ENCODE results near the gene SCN1A.

SCN1A gene

DNA sequence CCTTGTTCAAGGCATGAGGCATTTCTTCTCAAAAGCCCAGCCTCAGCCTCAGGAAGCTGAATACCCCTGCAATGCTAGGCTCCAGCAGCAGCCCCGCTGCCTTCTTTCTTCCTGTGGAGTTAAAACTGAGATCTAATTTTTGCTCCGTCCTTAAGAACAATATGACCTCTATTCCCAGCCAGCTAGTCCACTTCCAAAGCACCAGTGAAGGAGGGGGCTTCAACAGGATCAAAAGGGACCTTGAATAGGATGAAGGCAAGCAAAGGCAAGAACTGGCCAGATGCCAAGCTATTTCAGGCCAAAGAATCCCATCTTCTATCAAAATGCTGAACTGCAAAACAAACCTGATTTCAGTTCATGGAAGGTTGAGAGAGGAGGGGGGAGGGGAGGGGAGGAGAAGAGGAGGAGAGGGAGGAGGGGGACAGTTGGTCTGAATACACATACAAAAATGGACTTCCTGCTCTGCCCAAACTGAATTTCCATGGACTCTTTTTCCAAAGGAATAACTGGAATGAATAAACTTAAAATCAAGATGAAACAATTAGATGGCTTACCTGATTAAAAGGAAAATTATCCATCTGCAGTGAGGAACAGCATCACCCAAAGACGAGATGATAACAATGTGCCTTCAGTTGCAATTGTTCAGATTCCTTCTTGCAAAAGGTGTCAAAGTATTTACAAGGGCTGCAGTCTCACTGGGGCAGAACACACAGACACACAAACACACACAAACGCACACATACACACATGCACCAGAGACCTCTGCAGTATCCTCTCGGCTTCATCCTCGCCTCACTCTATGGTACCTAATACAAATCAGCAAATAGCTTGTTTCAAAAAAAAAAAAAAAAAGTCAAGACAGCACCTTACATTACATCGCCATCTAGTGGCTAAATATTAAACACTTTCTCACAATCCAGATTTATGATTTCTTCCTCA lies at the start of gene SCN1A:
TSS of gene SCN1A (minus strand) at position 804 of the 939 bp plus-strand sequence. CDS start 54,399 bp downstream, outside the sequence.
- H3K27me3 ChIP-seq (ENCODE audit: insufficient read depth, low read length), result no peaks in the 10 kb centered on the region
- no peaks in the 10 kb centered on the region for H3K36me3 ChIP-seq (ENCODE audit: insufficient read depth, low read length)
- H2AFZ ChIP-seq (ENCODE audit: low read length, unreplicated experiment), result peak within 1 kb of the TSS; percentile 28
- no peak within 1 kb of the TSS for H3K27ac ChIP-seq (ENCODE audit: low read depth, low read length)
- H3K4me1 ChIP-seq (ENCODE audit: control insufficient read depth, insufficient read depth, low read length, unreplicated experiment), result peaks cover 9% of the 10 kb centered on the region
- H3K79me2 ChIP-seq (ENCODE audit: control insufficient read depth, insufficient read depth, low read length, unreplicated experiment), result no peaks in the 10 kb centered on the region
- H3K4me3 ChIP-seq (ENCODE audit: low read depth, low read length), result peak within 1 kb of the TSS; percentile 35; the same call in 1 of the 2 replicates

DNA sequence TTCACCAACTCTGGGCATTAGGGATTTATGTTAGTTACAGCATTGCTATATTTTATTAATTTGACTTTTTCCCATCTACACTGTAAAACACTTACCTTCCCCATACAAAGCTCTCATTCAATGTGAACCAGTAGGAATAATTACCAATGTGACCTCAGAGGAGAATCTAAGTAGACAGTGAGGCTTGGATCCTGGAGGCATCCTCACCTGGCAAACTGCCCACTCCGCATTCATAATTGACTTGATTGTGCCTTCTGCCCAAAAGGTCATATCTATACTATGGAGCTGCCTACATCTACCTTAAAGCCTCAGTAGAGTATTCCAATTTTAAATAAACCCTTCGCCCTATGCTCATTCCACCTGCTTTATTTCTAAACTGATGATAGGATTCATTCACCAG lies 45.4 kb upstream of the SCN1A start:
- peaks cover 9% of the 10 kb centered on the region for H3K4me1 ChIP-seq (ENCODE audit: control insufficient read depth, insufficient read depth, low read length, unreplicated experiment)
- no peaks in the 10 kb centered on the region for H3K79me2 ChIP-seq (ENCODE audit: control insufficient read depth, insufficient read depth, low read length, unreplicated experiment)
- H3K4me3 ChIP-seq (ENCODE audit: low read depth, low read length), result no peak overlapping the region
- no peaks in the 10 kb centered on the region for H3K36me3 ChIP-seq (ENCODE audit: insufficient read depth, low read length)
- no peak overlapping the region for H2AFZ ChIP-seq (ENCODE audit: low read length, unreplicated experiment)
- H3K27me3 ChIP-seq (ENCODE audit: insufficient read depth, low read length), result no peaks in the 10 kb centered on the region
- H3K27ac ChIP-seq (ENCODE audit: low read depth, low read length), result no peak overlapping the region

- no peak overlapping the region for H3K27ac ChIP-seq (ENCODE audit: low read depth, low read length)
- H2AFZ ChIP-seq (ENCODE audit: low read length, unreplicated experiment), result no peak overlapping the region
- H3K4me1 ChIP-seq (ENCODE audit: control insufficient read depth, insufficient read depth, low read length, unreplicated experiment), result peaks cover 9% of the 10 kb centered on the region
- no peaks in the 10 kb centered on the region for H3K79me2 ChIP-seq (ENCODE audit: control insufficient read depth, insufficient read depth, low read length, unreplicated experiment)
- H3K27me3 ChIP-seq (ENCODE audit: insufficient read depth, low read length), result no peaks in the 10 kb centered on the region
- no peak overlapping the region for H3K4me3 ChIP-seq (ENCODE audit: low read depth, low read length)
- H3K36me3 ChIP-seq (ENCODE audit: insufficient read depth, low read length), result no peaks in the 10 kb centered on the region
Measured at GRCh38 chr2:166171216-166171615, 43.4 kb upstream of the SCN1A start.

DNA sequence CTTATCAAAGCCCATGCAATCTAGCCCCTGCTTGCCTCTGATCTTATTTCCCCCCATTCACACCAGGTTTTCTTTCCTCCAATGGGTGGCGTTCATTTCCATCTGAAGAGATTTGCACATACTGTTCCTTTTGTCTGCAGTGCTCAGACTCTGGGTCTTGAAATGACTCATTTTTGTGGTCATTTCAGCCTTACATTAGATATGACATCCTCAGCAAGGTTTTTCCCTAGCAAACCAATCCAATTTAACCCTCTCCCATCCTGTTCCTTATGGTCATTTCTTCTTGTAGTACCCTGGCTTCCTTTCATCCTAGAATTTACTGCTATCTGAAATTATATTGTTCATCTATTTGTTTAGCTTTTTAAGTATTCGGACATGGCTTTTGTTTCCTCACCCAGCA lies 42.5 kb upstream of the SCN1A start:
- H3K36me3 ChIP-seq (ENCODE audit: insufficient read depth, low read length), result no peaks in the 10 kb centered on the region
- no peaks in the 10 kb centered on the region for H3K79me2 ChIP-seq (ENCODE audit: control insufficient read depth, insufficient read depth, low read length, unreplicated experiment)
- H3K27ac ChIP-seq (ENCODE audit: low read depth, low read length), result no peak overlapping the region
- H2AFZ ChIP-seq (ENCODE audit: low read length, unreplicated experiment), result no peak overlapping the region
- peaks cover 9% of the 10 kb centered on the region for H3K4me1 ChIP-seq (ENCODE audit: control insufficient read depth, insufficient read depth, low read length, unreplicated experiment)
- no peaks in the 10 kb centered on the region for H3K27me3 ChIP-seq (ENCODE audit: insufficient read depth, low read length)
- no peak overlapping the region for H3K4me3 ChIP-seq (ENCODE audit: low read depth, low read length)

GRCh38 chr2:166167449-166167848 lies 39.6 kb upstream of the SCN1A start:
- Histone ChIP-seq H3K27ac (ENCODE audit: low read depth, low read length) (no peak overlapping the region), H3K79me2 (ENCODE audit: control insufficient read depth, insufficient read depth, low read length, unreplicated experiment) (no peaks in the 10 kb centered on the region), H3K27me3 (ENCODE audit: insufficient read depth, low read length) (no peaks in the 10 kb centered on the region), H3K4me3 (ENCODE audit: low read depth, low read length) (no peak overlapping the region), H2AFZ (ENCODE audit: low read length, unreplicated experiment) (no peak overlapping the region), H3K4me1 (ENCODE audit: control insufficient read depth, insufficient read depth, low read length, unreplicated experiment) (peaks cover 9% of the 10 kb centered on the region), H3K36me3 (ENCODE audit: insufficient read depth, low read length) (no peaks in the 10 kb centered on the region)

DNA sequence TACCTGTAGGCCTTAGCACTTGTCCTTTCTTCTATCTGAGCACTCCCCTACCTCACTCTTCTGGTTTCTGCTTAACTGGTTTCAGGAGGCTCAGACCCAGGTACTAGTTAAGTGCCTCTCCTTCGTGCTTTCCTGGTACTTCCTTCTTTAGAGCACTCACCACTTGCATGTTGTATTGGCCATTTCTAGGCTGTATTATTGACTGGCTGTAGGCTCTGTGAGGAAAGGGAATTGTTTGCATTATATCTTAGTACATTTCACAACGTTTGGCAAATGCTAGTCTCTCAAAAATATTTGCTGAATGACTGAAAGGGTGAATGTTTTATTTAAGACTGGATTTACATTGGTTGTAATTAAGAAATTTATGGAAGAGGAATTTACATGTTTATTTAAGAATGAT lies 36.0 kb upstream of the SCN1A start:
- Histone ChIP-seq H2AFZ (ENCODE audit: low read length, unreplicated experiment) (no peak overlapping the region), H3K27ac (ENCODE audit: low read depth, low read length) (no peak overlapping the region), H3K4me1 (ENCODE audit: control insufficient read depth, insufficient read depth, low read length, unreplicated experiment) (no peaks in the 10 kb centered on the region), H3K79me2 (ENCODE audit: control insufficient read depth, insufficient read depth, low read length, unreplicated experiment) (no peaks in the 10 kb centered on the region), H3K27me3 (ENCODE audit: insufficient read depth, low read length) (no peaks in the 10 kb centered on the region), H3K36me3 (ENCODE audit: insufficient read depth, low read length) (no peaks in the 10 kb centered on the region), H3K4me3 (ENCODE audit: low read depth, low read length) (no peak overlapping the region)

- Histone ChIP-seq H3K27me3 (ENCODE audit: insufficient read depth, low read length) (no peaks in the 10 kb centered on the region), H3K4me1 (ENCODE audit: control insufficient read depth, insufficient read depth, low read length, unreplicated experiment) (peaks cover 5% of the 10 kb centered on the region), H3K27ac (ENCODE audit: low read depth, low read length) (no peak overlapping the region), H3K36me3 (ENCODE audit: insufficient read depth, low read length) (no peaks in the 10 kb centered on the region), H3K4me3 (ENCODE audit: low read depth, low read length) (no peak overlapping the region), H3K79me2 (ENCODE audit: control insufficient read depth, insufficient read depth, low read length, unreplicated experiment) (no peaks in the 10 kb centered on the region), H2AFZ (ENCODE audit: low read length, unreplicated experiment) (no peak overlapping the region)
Measured at GRCh38 chr2:166158546-166158945, 30.7 kb upstream of the SCN1A start.

DNA sequence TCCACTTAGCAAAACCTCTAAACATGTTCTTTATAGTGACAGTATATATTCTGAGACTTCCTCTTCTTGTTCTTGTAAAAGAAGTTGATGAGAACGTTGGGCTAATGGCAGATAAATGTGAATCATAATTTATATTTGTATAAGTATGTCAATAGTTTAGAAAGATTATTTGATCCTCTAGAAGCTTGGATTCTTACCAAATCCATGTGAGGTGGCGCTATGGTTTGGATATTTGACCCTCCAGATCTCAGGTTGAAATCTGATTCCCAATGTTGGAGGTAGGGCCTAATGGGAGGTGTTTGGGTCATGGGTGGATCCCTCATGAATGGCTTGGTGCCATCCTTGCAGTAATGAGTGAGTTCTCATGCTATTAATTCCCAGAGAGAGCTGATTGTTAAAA lies 29.8 kb upstream of the SCN1A start:
- Histone ChIP-seq H3K79me2 (ENCODE audit: control insufficient read depth, insufficient read depth, low read length, unreplicated experiment) (no peaks in the 10 kb centered on the region), H3K4me3 (ENCODE audit: low read depth, low read length) (no peak overlapping the region), H2AFZ (ENCODE audit: low read length, unreplicated experiment) (no peak overlapping the region), H3K27ac (ENCODE audit: low read depth, low read length) (no peak overlapping the region), H3K4me1 (ENCODE audit: control insufficient read depth, insufficient read depth, low read length, unreplicated experiment) (peaks cover 5% of the 10 kb centered on the region), H3K27me3 (ENCODE audit: insufficient read depth, low read length) (no peaks in the 10 kb centered on the region), H3K36me3 (ENCODE audit: insufficient read depth, low read length) (no peaks in the 10 kb centered on the region)

DNA sequence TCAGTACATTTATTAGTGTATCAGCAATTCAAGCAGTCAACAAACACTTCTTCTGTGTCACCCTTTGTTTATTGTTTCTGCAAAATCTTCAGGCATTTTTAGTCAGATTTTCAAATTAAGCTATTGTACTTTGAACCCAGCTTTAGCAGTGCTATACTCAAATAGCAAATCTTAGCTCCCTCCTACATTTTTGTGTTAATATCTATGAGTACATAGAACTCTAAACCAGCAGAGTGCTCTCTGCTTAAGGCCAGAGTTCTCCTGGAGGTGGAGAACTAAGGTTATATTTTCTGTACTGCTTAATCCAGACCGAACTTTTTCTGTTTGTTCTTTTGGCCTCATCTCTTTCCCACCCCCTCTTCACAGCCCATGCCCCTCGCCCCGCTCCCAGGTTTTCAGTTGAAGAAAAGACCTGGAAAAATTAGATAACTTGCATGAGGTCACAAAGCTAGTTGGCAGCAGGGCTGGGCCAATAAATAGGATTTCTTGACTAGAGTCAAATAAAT lies 29.2 kb upstream of the SCN1A start:
- H3K4me3 ChIP-seq (ENCODE audit: low read depth, low read length), result no peak overlapping the region
- no peaks in the 10 kb centered on the region for H3K36me3 ChIP-seq (ENCODE audit: insufficient read depth, low read length)
- H2AFZ ChIP-seq (ENCODE audit: low read length, unreplicated experiment), result no peak overlapping the region
- H3K4me1 ChIP-seq (ENCODE audit: control insufficient read depth, insufficient read depth, low read length, unreplicated experiment), result peaks cover 5% of the 10 kb centered on the region
- no peak overlapping the region for H3K27ac ChIP-seq (ENCODE audit: low read depth, low read length)
- no peaks in the 10 kb centered on the region for H3K27me3 ChIP-seq (ENCODE audit: insufficient read depth, low read length)
- H3K79me2 ChIP-seq (ENCODE audit: control insufficient read depth, insufficient read depth, low read length, unreplicated experiment), result no peaks in the 10 kb centered on the region

DNA sequence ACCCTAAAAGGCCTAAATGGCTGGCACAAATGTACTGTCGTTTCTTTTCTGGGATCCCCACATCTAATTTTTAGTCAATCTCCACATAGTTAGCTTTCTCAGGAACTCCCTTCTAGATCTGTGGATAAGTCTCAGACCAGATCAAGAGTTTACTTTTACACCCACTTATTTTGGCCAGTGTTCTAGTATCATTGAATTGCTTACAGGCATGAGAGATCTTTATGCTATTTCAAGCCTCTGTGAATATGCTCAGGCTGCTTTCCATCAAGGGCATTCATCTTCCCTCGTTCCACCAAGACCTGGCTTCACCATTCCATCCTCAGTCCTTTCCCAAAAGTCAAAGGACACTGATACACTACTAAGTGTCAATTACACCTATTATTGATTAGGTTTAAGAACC lies 27.8 kb upstream of the SCN1A start:
- no peak overlapping the region for H3K27ac ChIP-seq (ENCODE audit: low read depth, low read length)
- H3K36me3 ChIP-seq (ENCODE audit: insufficient read depth, low read length), result no peaks in the 10 kb centered on the region
- H2AFZ ChIP-seq (ENCODE audit: low read length, unreplicated experiment), result no peak overlapping the region
- no peak overlapping the region for H3K4me3 ChIP-seq (ENCODE audit: low read depth, low read length)
- peaks cover 5% of the 10 kb centered on the region for H3K4me1 ChIP-seq (ENCODE audit: control insufficient read depth, insufficient read depth, low read length, unreplicated experiment)
- no peaks in the 10 kb centered on the region for H3K79me2 ChIP-seq (ENCODE audit: control insufficient read depth, insufficient read depth, low read length, unreplicated experiment)
- no peaks in the 10 kb centered on the region for H3K27me3 ChIP-seq (ENCODE audit: insufficient read depth, low read length)

All from ACC112 (cell line).